Chondrocyte (in vitro differentiated cells): Measurements from ENCODE around the gene FUT4. TPM values are rescaled to one million over a fixed set of nuclear protein-coding genes. Genes with fewer than 3 reads are reported as not detected.
"Not testable (repeated sequence)": the region's sequence is repeated elsewhere in the genome, so short reads cannot be mapped to it uniquely, and the experiment has no call there.

ENCODE experiments used
- DNase-seq: peaks from one replicate; pipeline ENCODE4 v3.0.0; 2021; ENCODE audit warnings: mixed read lengths, low spot score
- H3K27ac Mint-ChIP-seq: one replicate; pipeline ENCODE4 v1.8.0; 2021; ENCODE audit warnings: mild to moderate bottlenecking, moderate library complexity, mixed read lengths; ENCODE audit not compliant: unreplicated experiment
- H3K27me3 Mint-ChIP-seq: 2 replicates; pipeline ENCODE4 v1.8.0; 2021; ENCODE audit warnings: low read depth, mixed read lengths
- H3K36me3 Mint-ChIP-seq: 2 replicates; pipeline ENCODE4 v1.8.0; 2021; ENCODE audit warnings: low read depth, mixed read lengths
- H3K4me1 Mint-ChIP-seq: 2 replicates; pipeline ENCODE4 v1.8.0; 2021; ENCODE audit warnings: low read depth, mild to moderate bottlenecking, mixed read lengths
- H3K4me3 Mint-ChIP-seq: one replicate; pipeline ENCODE4 v1.8.0; 2021; ENCODE audit warnings: mild to moderate bottlenecking, moderate library complexity, mixed read lengths; ENCODE audit not compliant: unreplicated experiment
- H3K9me3 Mint-ChIP-seq: 2 replicates; pipeline ENCODE4 v1.8.0; 2021; ENCODE audit warnings: low read depth, mixed read lengths
- total RNA-seq: library from RNA; stranded (reverse); gene quantifications from 3 replicates; pipeline ENCODE4 v1.2.1, GENCODE V29; 2021
- TF ChIP-seq, protein P1 (sequence below): fragments of 200-600 bp; sonication (generic); IDR thresholded peaks from 2 replicates; pipeline ENCODE4 v1.5.0; 2021; ENCODE audit warnings: antibody characterized with exemption, mild to moderate bottlenecking, moderate library complexity

Gene FUT4
- total RNA-seq, 1 donor from 2014 or later = 7.7 TPM

DNA sequence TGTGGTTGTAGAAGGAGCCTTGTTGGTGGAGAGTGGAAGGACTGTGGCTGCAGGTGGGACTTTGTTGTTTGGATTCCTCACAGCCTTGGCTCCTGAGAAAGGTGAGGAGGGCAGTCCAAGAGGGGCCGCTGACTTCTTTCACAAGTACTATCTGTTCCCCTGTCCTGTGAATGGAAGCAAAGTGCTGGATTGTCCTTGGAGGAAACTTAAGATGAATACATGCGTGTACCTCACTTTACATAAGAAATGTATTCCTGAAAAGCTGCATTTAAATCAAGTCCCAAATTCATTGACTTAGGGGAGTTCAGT, 2.4 kb downstream of the FUT4 start:
- peak overlapping the region; percentile 41 for H3K27ac Mint-ChIP-seq
- TF ChIP-seq, protein P1, sequence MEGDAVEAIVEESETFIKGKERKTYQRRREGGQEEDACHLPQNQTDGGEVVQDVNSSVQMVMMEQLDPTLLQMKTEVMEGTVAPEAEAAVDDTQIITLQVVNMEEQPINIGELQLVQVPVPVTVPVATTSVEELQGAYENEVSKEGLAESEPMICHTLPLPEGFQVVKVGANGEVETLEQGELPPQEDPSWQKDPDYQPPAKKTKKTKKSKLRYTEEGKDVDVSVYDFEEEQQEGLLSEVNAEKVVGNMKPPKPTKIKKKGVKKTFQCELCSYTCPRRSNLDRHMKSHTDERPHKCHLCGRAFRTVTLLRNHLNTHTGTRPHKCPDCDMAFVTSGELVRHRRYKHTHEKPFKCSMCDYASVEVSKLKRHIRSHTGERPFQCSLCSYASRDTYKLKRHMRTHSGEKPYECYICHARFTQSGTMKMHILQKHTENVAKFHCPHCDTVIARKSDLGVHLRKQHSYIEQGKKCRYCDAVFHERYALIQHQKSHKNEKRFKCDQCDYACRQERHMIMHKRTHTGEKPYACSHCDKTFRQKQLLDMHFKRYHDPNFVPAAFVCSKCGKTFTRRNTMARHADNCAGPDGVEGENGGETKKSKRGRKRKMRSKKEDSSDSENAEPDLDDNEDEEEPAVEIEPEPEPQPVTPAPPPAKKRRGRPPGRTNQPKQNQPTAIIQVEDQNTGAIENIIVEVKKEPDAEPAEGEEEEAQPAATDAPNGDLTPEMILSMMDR = no peak
- H3K9me3 Mint-ChIP-seq = no peaks in the 10 kb centered on the region

DNA sequence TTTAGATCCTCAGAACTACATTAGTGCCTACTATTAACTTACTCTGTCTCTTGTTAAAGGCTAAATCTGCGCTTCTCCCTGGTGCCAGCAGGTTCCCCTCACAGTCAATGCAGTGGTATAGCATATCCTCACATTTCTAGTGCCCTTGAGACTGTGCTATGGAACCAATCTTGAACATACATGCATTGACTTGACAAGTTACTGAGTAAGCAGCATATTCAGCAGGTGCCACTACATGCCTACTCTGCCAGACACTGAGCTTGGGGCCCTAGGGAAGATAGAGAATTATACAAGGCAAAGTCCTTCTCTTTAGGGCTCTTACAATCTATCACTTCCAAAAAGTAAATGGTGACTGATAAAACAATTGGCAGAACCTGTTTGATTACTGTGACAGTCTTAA, 3.2 kb downstream of the FUT4 start:
- Mint-ChIP-seq H3K27ac (peak overlapping the region; percentile 37), H3K4me3 (peak overlapping the region; percentile 96), H3K4me1 (peaks cover 66% of the 10 kb centered on the region), H3K9me3 (no peaks in the 10 kb centered on the region), H3K36me3 (no peaks in the 10 kb centered on the region), H3K27me3 (no peaks in the 10 kb centered on the region)
- TF ChIP-seq, protein P1 = no peak
- no peak for DNase-seq

More for the DNA sequence above, 2.4 kb downstream of the FUT4 start:
- Mint-ChIP-seq H3K4me3 (peak overlapping the region; percentile 96), H3K36me3 (no peaks in the 10 kb centered on the region), H3K4me1 (peaks cover 66% of the 10 kb centered on the region), H3K27me3 (no peaks in the 10 kb centered on the region)
- DNase-seq = no peak

DNA sequence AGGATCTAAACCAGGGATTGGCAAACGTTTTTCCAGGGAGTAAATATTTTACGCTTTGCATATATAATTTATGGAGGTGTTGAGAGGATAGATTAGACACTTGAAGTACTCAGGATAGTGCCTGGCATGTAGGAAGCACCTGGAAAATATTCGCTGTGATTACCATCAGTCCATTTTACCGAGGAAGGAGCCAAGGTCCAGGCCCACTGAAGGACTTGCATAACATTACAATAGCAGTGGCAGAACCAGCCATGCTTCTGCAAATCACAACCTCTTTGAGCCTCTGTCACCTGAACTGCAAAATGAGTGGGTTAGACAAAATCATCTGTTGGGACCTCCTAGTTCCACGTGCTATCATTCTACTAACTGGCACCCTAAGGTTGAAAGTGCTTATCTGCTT, 5.4 kb downstream of the FUT4 start:
- no peaks in the 10 kb centered on the region for H3K27me3 Mint-ChIP-seq
- H3K9me3 Mint-ChIP-seq = no peaks in the 10 kb centered on the region
- H3K36me3 Mint-ChIP-seq = no peaks in the 10 kb centered on the region
- H3K4me3 Mint-ChIP-seq = no peak overlapping the region
- no peak for DNase-seq
- peaks cover 54% of the 10 kb centered on the region for H3K4me1 Mint-ChIP-seq
- H3K27ac Mint-ChIP-seq = peak overlapping the region; percentile 8
- TF ChIP-seq, protein P1 = no peak

DNA sequence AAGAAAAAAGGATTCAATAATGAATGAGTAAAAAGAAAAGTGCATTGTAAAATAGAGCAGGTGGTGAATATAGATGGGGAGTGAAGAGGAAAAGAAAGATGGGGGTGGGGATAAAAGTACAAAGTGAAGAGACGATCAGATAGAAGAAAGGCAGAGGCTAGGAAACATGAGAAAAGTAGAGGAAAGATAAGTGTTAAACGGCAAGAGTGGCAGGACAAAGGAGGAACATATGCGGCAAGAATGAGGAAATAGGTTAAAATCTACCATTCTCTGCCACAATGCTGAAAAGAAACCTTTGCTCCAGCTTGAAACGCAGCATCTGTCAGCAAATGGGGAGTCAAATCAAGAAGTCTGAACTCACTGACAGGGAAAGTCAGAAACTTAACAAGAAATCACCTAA, 6.8 kb downstream of the FUT4 start:
- Mint-ChIP-seq H3K36me3 (no peaks in the 10 kb centered on the region), H3K27ac (no peak overlapping the region), H3K4me1 (peaks cover 50% of the 10 kb centered on the region), H3K9me3 (no peaks in the 10 kb centered on the region), H3K27me3 (no peaks in the 10 kb centered on the region), H3K4me3 (no peak overlapping the region)
- TF ChIP-seq, protein P1 = no peak
- DNase-seq = no peak

DNA sequence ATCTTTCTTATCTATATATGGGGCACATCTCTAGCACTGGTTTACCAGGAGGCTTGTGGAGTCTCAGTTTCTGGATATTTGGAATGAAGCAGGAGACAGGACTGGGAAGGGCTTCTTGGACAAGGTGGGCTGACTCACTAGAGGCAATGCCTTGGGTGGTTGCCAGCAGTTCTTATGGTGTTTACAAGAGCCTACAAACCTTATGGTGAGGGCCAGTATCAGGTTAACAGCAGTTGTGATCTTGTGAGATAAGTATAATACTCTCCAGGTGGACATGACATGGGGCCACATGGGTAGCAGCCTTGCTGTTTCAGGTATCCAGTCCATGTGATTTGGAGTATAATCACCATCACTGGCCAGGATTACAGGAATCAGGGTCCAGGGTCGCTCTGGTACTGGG, 10.2 kb downstream of the FUT4 start:
- Mint-ChIP-seq H3K4me3 (no peak overlapping the region), H3K27me3 (no peaks in the 10 kb centered on the region), H3K9me3 (no peaks in the 10 kb centered on the region), H3K36me3 (no peaks in the 10 kb centered on the region), H3K4me1 (peaks cover 37% of the 10 kb centered on the region), H3K27ac (no peak overlapping the region)
- TF ChIP-seq, protein P1 = no peak
- no peak for DNase-seq

DNA sequence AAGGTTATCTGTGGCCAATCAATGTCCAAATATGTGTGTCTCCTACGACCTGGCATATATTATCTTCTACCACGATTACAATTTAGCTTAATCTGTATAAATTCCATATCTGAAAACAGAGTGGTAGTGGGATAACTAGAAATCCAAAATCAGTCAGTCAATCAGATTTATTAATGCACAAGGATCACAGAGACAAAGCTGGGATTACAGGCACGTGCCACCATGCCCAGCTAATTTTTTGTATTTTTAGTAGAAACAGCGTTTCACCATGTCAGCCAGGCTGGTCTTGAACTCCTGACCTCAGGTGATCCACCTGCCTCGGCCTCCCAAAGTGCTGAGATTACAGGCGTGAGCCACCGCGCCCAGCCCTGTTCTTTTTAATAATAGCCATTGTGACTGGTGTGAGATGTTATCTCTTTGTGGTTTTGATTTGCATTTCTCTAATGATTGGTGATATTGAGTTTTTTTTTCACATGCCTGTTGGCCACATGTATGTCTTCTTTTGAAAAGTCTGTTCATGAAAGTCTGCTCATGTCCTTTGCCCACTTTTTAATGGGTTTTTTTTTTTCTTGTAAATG, 12.1 kb downstream of the FUT4 start:
- H3K4me3 Mint-ChIP-seq, H3K27ac Mint-ChIP-seq, H3K9me3 Mint-ChIP-seq, DNase-seq, H3K27me3 Mint-ChIP-seq, H3K36me3 Mint-ChIP-seq: not testable (repeated sequence)
- peaks cover 30% of the 10 kb centered on the region for H3K4me1 Mint-ChIP-seq
